Aorta (tissue), 5 donors: ENCODE measurements around the gene PLXND1. TPM values are rescaled to one million over a fixed set of nuclear protein-coding genes. Genes with fewer than 3 reads are reported as not detected.

Source experiments
- ATAC-seq: fragments of 200-7000 bp; cut with Tn5 transposase; one replicate; pipeline ENCODE4 v1.9.1; 2022; ENCODE audit warnings: moderate library complexity; ENCODE audit not compliant: low FRiP score
- DNase-seq, 2 donors: peaks; one replicate each; pipeline ENCODE4 v3.0.0-alpha.2; 2020
- H3K27ac ChIP-seq, 2 donors: one replicate each; pipeline ENCODE4 v1.5.1; 2013; ENCODE audit warnings: low read length in 2 of 2, mild to moderate bottlenecking in 2 of 2, moderate library complexity in 2 of 2, control low read depth in 1 of 2, inconsistent platforms in 1 of 2, low read depth in 1 of 2
- H3K27me3 ChIP-seq, 2 donors: one replicate each; pipeline ENCODE4 v1.6.1; 2013; ENCODE audit warnings: control low read depth in 1 of 2, low read length in 1 of 2, mild to moderate bottlenecking in 1 of 2, moderate library complexity in 1 of 2; ENCODE audit not compliant: insufficient read depth in 2 of 2, control insufficient read depth in 1 of 2
- H3K36me3 ChIP-seq, 2 donors: one replicate each; pipeline ENCODE4 v1.6.1; 2013; ENCODE audit warnings: control low read depth in 1 of 2, low read length in 1 of 2, mild to moderate bottlenecking in 1 of 2; ENCODE audit not compliant: insufficient read depth in 2 of 2, control insufficient read depth in 1 of 2
- H3K4me1 ChIP-seq, 2 donors: one replicate each; pipeline ENCODE4 v1.6.1; 2013; ENCODE audit warnings: low read length in 2 of 2, control low read depth in 1 of 2, mild to moderate bottlenecking in 1 of 2, moderate library complexity in 1 of 2; ENCODE audit not compliant: insufficient read depth in 2 of 2, control insufficient read depth in 1 of 2
- H3K4me3 ChIP-seq, 2 donors: one replicate each; pipeline ENCODE4 v1.5.1; 2013; ENCODE audit warnings: low read length in 2 of 2, control low read depth in 1 of 2, mild to moderate bottlenecking in 1 of 2
- H3K9me3 ChIP-seq: one replicate; pipeline ENCODE4 v1.6.1; 2013; ENCODE audit warnings: mild to moderate bottlenecking, low read length; ENCODE audit not compliant: control insufficient read depth
- WGBS, 2 donors: extraction: QIAGEN DNeasy Blood & Tissue Kit; methylation state at CpG; one replicate each; pipeline ENCODE4 v1.1.7; 2013; 5-methylcytosine and 5-hydroxymethylcytosine counted together
- intact Hi-C, 2 donors: fragments of 100-400 bp; cut with DNase I; formaldehyde crosslinking; loops; one replicate each; pipeline versions ENCODE4 v1.14.2 to v1.15.0; 2022
- polyA plus RNA-seq, 2 donors: library from polyadenylated mRNA; stranded (reverse); fragments of 200-250 nt; gene quantifications; one replicate each; pipeline ENCODE4 v1.2.3, GENCODE V29; 2013
- total RNA-seq, 2 donors: library from RNA; stranded (reverse); fragmentation: NEBNext Ultra II Directional; extraction: Animal tissue kit (Norgen Biotek cat#: 25700); gene quantifications; one replicate each; pipeline ENCODE4 v1.2.1, GENCODE V29; 2021
- donor health status: healthy with polysubstance abuse.
- donor health status: Bipolar disorder and iron deficiency.
- donor health status: DM: no; HTN: no; CAD: no.
- donor health status: DM: no; HTN: no; CAD: no.
- donor health status: DM: yes; HTN: yes; CAD: no.

PLXND1 gene
- total and polyA plus RNA-seq, 4 donors = 55.5 to 358 (median 163) TPM

DNA sequence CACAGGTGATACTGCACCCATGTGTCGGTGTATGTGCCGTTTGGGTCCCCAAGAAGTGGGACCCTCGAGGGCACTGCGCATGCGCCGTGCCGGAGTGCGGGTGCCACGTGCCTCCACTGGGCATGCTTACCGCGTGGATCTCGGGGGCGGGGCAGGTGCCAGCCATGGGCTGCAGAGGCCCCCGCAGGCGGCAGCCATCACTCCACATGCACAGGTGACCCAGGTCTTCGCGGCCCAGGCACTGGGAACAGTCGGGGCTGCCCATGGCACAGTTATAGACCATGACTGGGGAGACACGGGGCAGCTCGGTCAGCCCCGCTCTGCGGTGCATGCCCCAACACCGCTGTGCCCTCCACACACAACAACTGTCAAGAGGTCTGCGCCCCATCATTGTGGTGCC is 32.3 kb downstream of the PLXND1 start:
- Histone ChIP-seq H3K4me3 (no peak overlapping the region), H3K27me3 (no peaks in the 10 kb centered on the region), H3K9me3 (no peaks in the 10 kb centered on the region), H3K27ac (no peak overlapping the region), H3K4me1 (no peaks in the 10 kb centered on the region), H3K36me3 (peaks cover 0 to 4% of the 10 kb centered on the region in 2 donors)
- ATAC-seq (no peak), DNase-seq (no peak)
- intact Hi-C loops = no loop called here
- 93% methylated on average over 24 of the region's 24 CpGs for WGBS, 2 donors

DNA sequence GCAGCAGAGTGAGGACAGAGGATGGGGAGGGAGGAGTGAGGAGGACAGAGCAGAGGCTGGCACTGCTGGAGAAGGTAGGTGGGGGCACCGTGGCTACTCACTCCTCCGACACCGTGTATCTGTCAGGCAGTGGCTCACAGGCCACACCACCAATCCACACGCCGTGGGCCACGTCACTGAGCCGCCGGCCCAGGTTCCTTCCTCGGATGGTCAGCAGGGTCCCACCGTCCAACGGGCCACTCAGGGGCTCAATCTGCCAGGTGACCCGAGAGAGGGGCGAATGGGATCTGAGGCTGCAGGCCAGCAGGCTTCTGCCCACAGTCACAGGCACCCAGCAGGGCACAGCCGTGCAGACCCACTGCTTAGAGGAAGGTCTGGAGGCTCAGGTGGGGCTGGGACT is 33.0 kb downstream of the PLXND1 start:
- ATAC-seq (no peak), DNase-seq (no peak)
- Histone ChIP-seq H3K9me3 (no peaks in the 10 kb centered on the region), H3K4me1 (no peaks in the 10 kb centered on the region), H3K27me3 (no peaks in the 10 kb centered on the region), H3K4me3 (no peak overlapping the region), H3K27ac (no peak overlapping the region), H3K36me3 (peaks cover 0 to 4% of the 10 kb centered on the region in 2 donors)
- WGBS, 2 donors = 88 to 90% methylated on average over 14 of the region's 14 CpGs
- intact Hi-C loops = no loop called here

DNA sequence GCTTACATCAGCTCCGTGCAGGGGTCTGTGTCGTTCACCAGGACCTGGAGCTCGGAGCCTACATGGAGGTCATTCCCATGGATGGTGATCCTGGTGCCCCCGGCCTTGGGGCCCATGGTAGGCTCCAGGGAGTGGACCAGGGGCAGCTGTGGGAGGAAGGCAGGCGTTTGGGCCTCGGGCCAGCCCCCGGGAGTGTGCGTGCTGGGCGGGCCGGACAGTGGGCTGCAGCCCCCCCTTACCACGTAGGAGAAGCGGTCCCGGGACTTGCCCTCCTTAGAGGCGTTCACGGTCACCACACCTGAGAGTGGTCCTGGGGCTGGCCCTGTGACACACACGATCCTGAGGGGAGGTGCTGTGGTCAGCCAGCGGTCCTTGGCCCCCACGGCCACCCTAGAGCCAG is 33.9 kb downstream of the PLXND1 start:
- DNase-seq (no peak), ATAC-seq (no peak)
- Histone ChIP-seq H3K4me3 (no peak overlapping the region), H3K27ac (no peak overlapping the region), H3K9me3 (no peaks in the 10 kb centered on the region), H3K4me1 (no peaks in the 10 kb centered on the region), H3K27me3 (no peaks in the 10 kb centered on the region), H3K36me3 (peaks cover 0 to 4% of the 10 kb centered on the region in 2 donors)
- 84 to 89% methylated on average over 14 to 18 of the region's 18 CpGs for WGBS, 2 donors
- intact Hi-C loops = no loop called here

DNA sequence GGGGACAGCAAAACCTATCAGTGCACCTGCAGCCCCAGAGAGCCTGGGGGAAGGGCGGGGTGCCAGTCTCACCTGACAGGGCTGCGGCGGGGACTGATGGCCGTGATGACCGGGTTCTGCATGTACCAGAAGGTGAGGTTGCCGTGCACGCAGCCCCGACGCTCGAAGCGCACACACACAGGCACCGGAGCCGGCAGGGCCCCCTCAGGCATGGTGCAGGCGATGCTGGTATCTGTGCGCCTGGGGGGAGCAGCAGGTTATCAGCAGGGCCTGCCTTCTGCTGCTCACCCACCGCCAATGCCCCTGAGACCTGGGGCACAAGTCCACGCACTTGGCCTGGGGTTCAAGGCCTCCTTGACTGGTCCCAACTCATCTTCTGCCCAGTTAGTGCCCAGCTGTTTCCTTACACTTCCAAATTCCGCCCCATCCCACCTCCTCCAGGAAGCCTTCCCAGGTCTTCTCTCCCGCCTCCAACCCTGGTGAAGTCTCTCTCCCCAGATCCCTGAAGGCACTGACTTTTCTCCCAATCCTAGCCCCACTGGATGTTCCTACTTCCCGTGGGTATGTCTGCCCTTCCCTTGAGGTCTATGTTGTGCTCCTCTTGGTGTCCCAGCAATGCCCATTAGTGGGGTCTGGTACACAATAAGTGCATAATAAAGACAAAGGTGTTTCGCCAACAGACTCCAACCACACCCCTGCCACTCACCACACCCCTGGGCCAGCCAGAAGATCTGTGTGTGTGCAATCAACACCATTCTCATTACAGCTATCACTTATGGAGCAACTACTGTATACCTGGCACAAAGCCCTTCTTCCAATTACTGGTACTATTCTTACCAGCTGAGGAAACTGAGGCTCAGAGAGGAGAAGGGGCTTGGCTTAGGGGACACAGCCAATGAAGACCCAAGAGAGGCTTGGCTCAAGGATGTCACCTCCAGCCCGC is 34.6 kb downstream of the PLXND1 start:
- DNase-seq (no peak), ATAC-seq (no peak)
- intact Hi-C loops = no loop called here
- Histone ChIP-seq H3K9me3 (no peaks in the 10 kb centered on the region), H3K4me3 (no peak overlapping the region), H3K27ac (no peak overlapping the region), H3K36me3 (peaks cover 0 to 4% of the 10 kb centered on the region in 2 donors), H3K27me3 (no peaks in the 10 kb centered on the region), H3K4me1 (no peaks in the 10 kb centered on the region)
- 90 to 92% methylated on average over 22 of the region's 22 CpGs for WGBS, 2 donors

DNA sequence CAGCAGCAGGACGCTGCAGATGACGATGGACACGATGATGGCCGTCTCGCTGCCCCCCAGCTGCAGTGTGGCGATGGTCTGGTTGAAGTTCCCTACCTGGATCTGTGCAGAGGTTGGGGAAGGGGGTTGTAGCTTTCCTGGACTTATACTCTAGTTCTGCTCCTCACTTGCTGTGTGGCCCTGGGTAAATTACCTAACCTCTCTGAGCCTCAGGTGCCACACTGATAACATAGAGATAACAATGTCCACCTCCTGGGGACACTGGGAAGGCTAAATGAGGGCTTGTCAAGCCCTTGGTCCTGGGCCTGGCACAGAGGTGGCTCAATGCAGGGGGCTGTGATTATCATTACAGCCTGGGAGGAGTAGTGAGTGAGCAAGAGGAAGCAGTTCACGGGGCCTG is 36.6 kb downstream of the PLXND1 start:
- Histone ChIP-seq H3K4me1 (no peaks in the 10 kb centered on the region), H3K36me3 (peaks cover 0 to 4% of the 10 kb centered on the region in 2 donors), H3K4me3 (no peak overlapping the region), H3K9me3 (no peaks in the 10 kb centered on the region), H3K27ac (no peak overlapping the region), H3K27me3 (no peaks in the 10 kb centered on the region)
- WGBS, 2 donors = 91 to 94% methylated on average over 7 of the region's 7 CpGs
- intact Hi-C loops = no loop called here
- no peak for ATAC-seq
- no peak for DNase-seq

DNA sequence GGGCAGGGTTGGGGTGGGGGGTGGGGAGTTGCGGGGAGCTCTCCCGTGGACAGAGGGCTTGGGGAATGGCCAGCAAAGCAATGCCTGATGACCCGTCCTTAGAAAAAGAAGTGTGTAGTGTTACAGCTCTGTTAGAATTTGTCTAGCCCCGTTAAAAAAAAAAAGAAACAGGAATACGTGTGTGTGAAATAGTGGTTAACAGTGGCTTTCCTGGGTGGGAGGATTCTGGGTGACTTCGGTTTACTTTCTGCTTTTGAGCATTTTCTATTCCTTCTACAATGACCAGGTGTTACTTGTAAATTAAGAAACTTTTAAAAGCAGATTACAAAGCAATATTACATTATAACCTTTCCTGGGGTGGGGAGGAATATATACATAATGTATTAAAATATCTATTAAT is 38.5 kb downstream of the PLXND1 start:
- H3K36me3 ChIP-seq = peaks cover 0 to 2% of the 10 kb centered on the region in 2 donors
- intact Hi-C loops = no loop called here

DNA sequence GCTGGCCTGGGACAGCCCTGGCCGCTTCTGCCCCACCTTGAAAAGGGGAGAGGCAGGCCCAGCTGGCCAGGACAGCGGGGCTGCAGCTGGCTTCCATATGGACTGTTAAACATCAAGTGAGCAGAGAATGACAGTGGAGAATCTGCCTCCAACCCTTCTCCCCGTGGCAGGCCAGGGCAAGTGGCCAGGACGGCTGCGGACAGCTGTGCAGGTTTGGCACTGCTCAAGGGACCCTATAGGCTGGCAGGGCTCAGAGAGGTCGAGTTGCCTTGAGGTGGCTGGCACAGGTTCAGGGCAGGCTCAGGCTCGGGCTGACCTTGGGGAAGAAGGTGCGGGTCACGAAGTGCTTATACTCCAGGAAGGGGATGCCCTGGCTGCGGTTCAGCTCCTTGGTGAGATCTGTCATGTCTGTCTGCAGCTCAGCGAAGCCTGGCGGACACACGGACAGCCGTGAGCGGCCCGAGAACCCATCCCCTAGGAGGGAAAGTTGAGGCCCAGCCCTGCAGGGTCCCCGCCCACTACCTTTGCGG is 39.2 kb downstream of the PLXND1 start:
- H3K27me3 ChIP-seq = no peaks in the 10 kb centered on the region
- H3K36me3 ChIP-seq = peaks cover 0 to 2% of the 10 kb centered on the region in 2 donors
- H3K4me3 ChIP-seq = no peak overlapping the region
- no peak overlapping the region for H3K27ac ChIP-seq
- 80 to 87% methylated on average over 16 to 18 of the region's 18 CpGs for WGBS, 2 donors
- no peak for ATAC-seq
- no peaks in the 10 kb centered on the region for H3K9me3 ChIP-seq
- DNase-seq = no peak
- intact Hi-C loops = no loop called here
- no peaks in the 10 kb centered on the region for H3K4me1 ChIP-seq

More for the DNA sequence above, 38.5 kb downstream of the PLXND1 start:
- H3K9me3 ChIP-seq = no peaks in the 10 kb centered on the region
- no peaks in the 10 kb centered on the region for H3K27me3 ChIP-seq
- H3K4me1 ChIP-seq = no peaks in the 10 kb centered on the region
- WGBS, 2 donors = 61 to 68% methylated on average over 6 of the region's 6 CpGs
- ATAC-seq (no peak), DNase-seq (no peak)
- H3K4me3 ChIP-seq = no peak overlapping the region
- H3K27ac ChIP-seq = no peak overlapping the region

DNA sequence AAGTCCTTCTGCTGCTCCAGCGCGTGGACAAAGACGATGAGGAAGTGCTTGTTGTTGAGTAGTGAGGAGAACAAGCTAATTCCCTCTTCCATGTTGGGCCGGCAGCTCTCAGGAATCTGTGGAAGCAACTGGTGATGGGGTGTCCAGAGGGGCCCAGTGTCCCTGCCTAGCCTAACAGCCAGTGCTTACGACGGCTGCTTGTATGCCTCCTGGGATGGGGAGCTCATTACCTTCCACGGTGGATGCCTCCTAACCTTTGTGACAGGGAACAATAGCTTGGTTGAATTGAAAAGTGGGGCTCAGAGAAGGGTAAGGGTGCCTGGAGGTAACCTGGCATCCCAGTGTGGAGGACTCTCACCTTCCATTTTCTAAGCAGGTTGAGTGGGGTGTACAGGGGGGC is 40.6 kb downstream of the PLXND1 start:
- H3K27ac ChIP-seq = no peak overlapping the region
- H3K27me3 ChIP-seq = no peaks in the 10 kb centered on the region
- 95 to 97% methylated on average over 7 of the region's 7 CpGs for WGBS, 2 donors
- no peaks in the 10 kb centered on the region for H3K4me1 ChIP-seq
- H3K36me3 ChIP-seq = peaks cover 0 to 2% of the 10 kb centered on the region in 2 donors
- intact Hi-C loops = no loop called here
- DNase-seq (no peak), ATAC-seq (no peak)
- no peaks in the 10 kb centered on the region for H3K9me3 ChIP-seq
- no peak overlapping the region for H3K4me3 ChIP-seq
